GM23248 (cell line): ENCODE measurements around the gene LRIG2. TPM values are rescaled to one million over a fixed set of nuclear protein-coding genes. Genes with fewer than 3 reads are reported as not detected.

ENCODE experiments used
- DNase-seq: peaks from one replicate; pipeline ENCODE4 v3.0.0-alpha.2; 2015
- H2AFZ ChIP-seq: fragments of 200-600 bp; sonication (generic); 2 replicates; pipeline ENCODE4 v1.6.1; 2016; ENCODE audit warnings: antibody characterized with exemption
- H3F3A ChIP-seq: fragments of 200-600 bp; sonication (generic); 2 replicates; pipeline ENCODE4 v1.6.1; 2016; ENCODE audit warnings: mild to moderate bottlenecking, antibody characterized with exemption, mixed run types; ENCODE audit not compliant: insufficient read depth
- H3K27ac ChIP-seq: fragments of 200-600 bp; sonication (generic); 2 replicates; pipeline ENCODE4 v1.5.1; 2016; ENCODE audit warnings: mild to moderate bottlenecking
- H3K27me3 ChIP-seq: fragments of 200-600 bp; sonication (generic); replicated peaks from 2 replicates; pipeline ENCODE4 v1.6.1; 2016; ENCODE audit warnings: mild to moderate bottlenecking; ENCODE audit not compliant: insufficient read depth
- H3K36me3 ChIP-seq: fragments of 200-600 bp; sonication (generic); 2 replicates; pipeline ENCODE4 v1.6.1; 2016; ENCODE audit warnings: low read depth, mild to moderate bottlenecking
- H3K4me1 ChIP-seq: fragments of 200-600 bp; sonication (generic); 2 replicates; pipeline ENCODE4 v1.6.1; 2016; ENCODE audit warnings: mild to moderate bottlenecking; ENCODE audit not compliant: insufficient read depth
- H3K4me2 ChIP-seq: fragments of 200-600 bp; sonication (generic); one replicate; pipeline ENCODE4 v1.6.1; 2016; ENCODE audit warnings: mild to moderate bottlenecking; ENCODE audit not compliant: unreplicated experiment
- H3K4me3 ChIP-seq: fragments of 200-600 bp; sonication (generic); 2 replicates; pipeline ENCODE4 v1.5.1; 2016; ENCODE audit warnings: mild to moderate bottlenecking
- H3K79me2 ChIP-seq: fragments of 200-600 bp; sonication (generic); 2 replicates; pipeline ENCODE4 v1.6.1; 2016; ENCODE audit warnings: mild to moderate bottlenecking; ENCODE audit not compliant: insufficient read depth
- H3K9ac ChIP-seq: fragments of 200-600 bp; sonication (generic); 2 replicates; pipeline ENCODE4 v1.6.1; 2016; ENCODE audit warnings: mild to moderate bottlenecking
- H3K9me2 ChIP-seq: fragments of 200-600 bp; sonication (generic); 2 replicates; pipeline ENCODE4 v1.6.1; 2016; ENCODE audit warnings: mixed run types, mild to moderate bottlenecking, moderate library complexity; ENCODE audit not compliant: insufficient read depth
- H3K9me3 ChIP-seq: fragments of 200-600 bp; sonication (generic); one replicate; pipeline ENCODE4 v1.6.1; 2017; ENCODE audit warnings: low read depth
- H4K20me1 ChIP-seq: fragments of 200-600 bp; sonication (generic); 2 replicates; pipeline ENCODE4 v1.6.0; 2016; ENCODE audit not compliant: insufficient read depth
- EZH2 ChIP-seq: fragments of 200-600 bp; sonication (generic); IDR thresholded peaks from 2 replicates; pipeline ENCODE4 v1.6.1; 2018; ENCODE audit warnings: antibody characterized with exemption, mild to moderate bottlenecking; ENCODE audit not compliant: insufficient read depth, poor library complexity, severe bottlenecking
- EZH2phosphoT487 ChIP-seq: fragments of 200-600 bp; sonication (generic); IDR thresholded peaks from 2 replicates; pipeline ENCODE4 v1.6.1; 2018; ENCODE audit warnings: antibody characterized with exemption, moderate library complexity, mild to moderate bottlenecking, low read depth; ENCODE audit not compliant: insufficient read depth
- WGBS, 2 experiments: methylation state at CpG; one replicate each; pipeline ENCODE4 v1.1.6; 2015 to 2017; ENCODE audit warnings: low lambda C conversion rate in 2 of 2, low coverage in 1 of 2; ENCODE audit errors: missing lambda C conversion rate in 2 of 2; 5-methylcytosine and 5-hydroxymethylcytosine counted together
- in situ Hi-C: fragments of 300-500 bp; cut with MboI; formaldehyde crosslinking; loops from 2 replicates; pipeline ENCODE4 v1.15.0; 2020
- polyA plus RNA-seq: library from polyadenylated mRNA; unstranded; fragments of >200 nt; fragmentation: Nextera tagmentation; extraction: Ambion mirVana; gene quantifications from 2 replicates; pipeline ENCODE4 v1.2.1, GENCODE V29; 2016
- total RNA-seq: library from RNA; depleted of rRNA; stranded (reverse); fragments of >200 nt; shearing (Covaris generic); gene quantifications from 2 replicates; pipeline ENCODE4 v1.2.3, GENCODE V29; 2014

The LRIG2 gene
- total and polyA plus RNA-seq, 2 experiments from 2014 or later, result 4.1 to 6.3 TPM

DNA sequence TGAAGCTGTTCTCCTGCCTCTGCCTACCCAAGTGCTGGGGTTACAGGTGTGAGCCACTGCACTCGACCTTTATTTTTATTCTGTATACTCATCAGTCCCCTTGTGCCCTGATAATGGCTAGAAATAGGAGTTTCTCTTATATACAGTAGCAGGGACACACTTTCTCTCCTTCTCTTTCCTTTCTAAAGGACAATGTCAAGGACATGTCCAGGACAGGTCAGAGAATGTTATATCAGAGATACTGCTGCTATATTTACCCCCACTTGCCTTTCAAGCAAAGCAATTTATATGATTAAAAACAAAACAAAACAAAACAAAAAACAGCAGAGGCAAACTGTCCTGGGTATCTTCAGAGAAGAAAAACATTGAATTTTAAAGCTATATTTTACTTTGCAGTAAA lies 43.2 kb upstream of the LRIG2 start:
- Histone ChIP-seq H3K9ac (no peak overlapping the region), H3K27ac (no peak overlapping the region), H3K9me3 (no peaks in the 10 kb centered on the region), H2AFZ (no peak overlapping the region), H4K20me1 (no peaks in the 10 kb centered on the region), H3K9me2 (no peaks in the 10 kb centered on the region), H3K4me2 (no peak overlapping the region), H3F3A (no peaks in the 10 kb centered on the region), H3K79me2 (no peaks in the 10 kb centered on the region), H3K36me3 (no peaks in the 10 kb centered on the region), H3K4me3 (no peak overlapping the region), H3K4me1 (0 out of 2 replicates have a peak, but pooled peaks cover under 1% of the 10 kb centered on the region), H3K27me3 (no peaks in the 10 kb centered on the region)
- TF ChIP-seq EZH2phosphoT487 (no peak), EZH2 (no peak)
- WGBS, 2 experiments, result 67 to 83% methylated on average over 1 of the region's 1 CpG
- DNase-seq, result no peak
- in situ Hi-C loops, result no loop called here

DNA sequence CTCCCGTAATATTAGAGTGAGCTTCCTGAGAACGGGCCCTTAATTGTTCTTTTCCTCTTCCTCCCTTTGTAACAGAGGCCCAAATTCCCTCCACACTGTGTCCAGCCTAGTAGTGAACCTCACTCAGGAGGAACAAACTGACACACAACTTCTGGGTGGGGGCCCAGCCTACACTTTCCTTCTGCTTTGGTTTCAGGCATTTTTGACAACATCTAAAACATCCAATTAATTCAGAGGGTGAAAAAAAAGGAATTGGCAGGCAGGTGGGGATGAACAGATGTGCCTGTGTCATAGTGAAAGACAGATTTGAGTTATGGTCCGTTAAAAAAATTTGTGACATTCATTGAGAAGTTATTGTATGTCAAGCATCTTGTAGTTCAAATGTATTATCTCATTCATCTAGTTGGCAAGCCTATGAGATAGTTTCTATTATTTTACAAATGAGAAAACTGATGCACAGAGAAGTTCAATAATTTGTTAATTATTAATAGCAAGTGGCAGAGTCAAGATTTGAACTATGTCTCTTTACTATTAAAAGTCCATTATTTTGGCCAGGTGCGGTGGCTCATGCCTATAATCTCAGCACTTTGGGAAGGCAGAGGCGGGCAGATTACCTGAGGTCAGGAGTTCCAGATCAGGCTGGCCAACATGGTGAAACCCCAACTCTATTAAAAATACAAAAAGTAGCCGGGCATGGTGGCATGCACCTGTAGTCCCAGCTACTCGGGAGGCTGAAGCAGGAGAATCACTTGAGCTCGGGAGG lies 41.6 kb upstream of the LRIG2 start:
- in situ Hi-C loops, result no loop called here

GRCh38 chr1:113035086-113035485 lies 37.9 kb upstream of the LRIG2 start:
- H3K9me3 ChIP-seq, result no peaks in the 10 kb centered on the region
- H3K27me3 ChIP-seq, result no peaks in the 10 kb centered on the region
- H3K79me2 ChIP-seq, result no peaks in the 10 kb centered on the region
- no peaks in the 10 kb centered on the region for H3F3A ChIP-seq
- H2AFZ ChIP-seq, result no peak overlapping the region
- no peaks in the 10 kb centered on the region for H3K9me2 ChIP-seq
- WGBS, 2 experiments, result 76 to 83% methylated on average over 5 of the region's 5 CpGs
- H3K4me1 ChIP-seq, result peaks cover 10% of the 10 kb centered on the region; the same call in 1 of the 2 replicates
- no peak overlapping the region for H3K4me2 ChIP-seq
- in situ Hi-C loops, result no loop called here
- H3K4me3 ChIP-seq, result no peak overlapping the region
- no peaks in the 10 kb centered on the region for H4K20me1 ChIP-seq
- H3K27ac ChIP-seq, result no peak overlapping the region
- H3K9ac ChIP-seq, result no peak overlapping the region
- no peaks in the 10 kb centered on the region for H3K36me3 ChIP-seq
- TF ChIP-seq EZH2phosphoT487 (no peak), EZH2 (no peak)
- peak; percentile 31 for DNase-seq

More for the DNA sequence above, 41.6 kb upstream of the LRIG2 start:
- Histone ChIP-seq H3K4me1 (0 out of 2 replicates have a peak, but pooled peaks cover 4% of the 10 kb centered on the region), H3K27me3 (no peaks in the 10 kb centered on the region), H3K9me2 (no peaks in the 10 kb centered on the region), H3K79me2 (no peaks in the 10 kb centered on the region), H3F3A (no peaks in the 10 kb centered on the region), H4K20me1 (no peaks in the 10 kb centered on the region), H3K27ac (no peak overlapping the region), H3K36me3 (no peaks in the 10 kb centered on the region), H3K4me3 (no peak overlapping the region), H3K9ac (no peak overlapping the region), H3K4me2 (no peak overlapping the region), H3K9me3 (no peaks in the 10 kb centered on the region), H2AFZ (no peak overlapping the region)
- TF ChIP-seq EZH2 (no peak), EZH2phosphoT487 (no peak)
- 93 to 95% methylated on average over 8 of the region's 8 CpGs for WGBS, 2 experiments
- DNase-seq, result no peak

DNA sequence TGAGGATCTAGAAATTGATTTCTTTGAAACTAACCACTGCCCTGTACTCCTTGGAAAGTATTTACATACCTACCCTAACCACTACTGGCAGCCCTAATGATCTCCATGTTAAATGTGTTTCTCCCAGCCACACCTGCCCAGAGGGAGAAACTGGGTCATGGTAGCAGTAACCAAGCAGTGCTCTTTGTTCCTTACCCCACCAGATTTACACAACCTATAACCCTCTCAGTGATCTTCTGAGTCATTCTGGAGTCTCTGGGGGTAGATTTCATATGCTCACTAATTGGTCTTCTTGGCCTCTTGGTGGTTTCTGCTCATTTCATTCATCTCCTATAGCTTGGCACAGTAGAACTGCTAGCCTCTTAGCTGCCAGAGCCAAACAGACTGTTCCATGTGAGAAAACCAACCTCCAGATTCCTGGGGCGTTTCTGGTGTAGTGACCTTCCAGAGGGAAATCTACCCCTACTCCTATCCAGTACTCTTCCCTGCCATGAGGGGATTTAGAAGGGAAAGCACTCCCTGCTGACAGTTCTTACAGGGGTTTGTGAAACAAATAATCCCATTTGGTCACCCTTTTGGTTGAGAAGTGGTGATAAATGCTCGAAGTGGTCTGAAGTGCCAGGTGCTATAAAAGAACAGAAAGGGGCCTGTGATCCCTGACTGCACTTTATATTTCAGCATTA lies 36.2 kb upstream of the LRIG2 start:
- H3K4me2 ChIP-seq, result no peak overlapping the region
- TF ChIP-seq EZH2 (no peak), EZH2phosphoT487 (no peak)
- H3K4me1 ChIP-seq, result peaks cover 15% of the 10 kb centered on the region
- H3K79me2 ChIP-seq, result no peaks in the 10 kb centered on the region
- in situ Hi-C loops, result no loop called here
- no peak overlapping the region for H3K27ac ChIP-seq
- peak; percentile 19 for DNase-seq
- WGBS, 2 experiments, result 40 to 43% methylated on average over 2 of the region's 2 CpGs
- H3K36me3 ChIP-seq, result no peaks in the 10 kb centered on the region
- peaks cover 10% of the 10 kb centered on the region for H3F3A ChIP-seq
- H3K9ac ChIP-seq, result no peak overlapping the region
- no peaks in the 10 kb centered on the region for H3K27me3 ChIP-seq
- no peak overlapping the region for H2AFZ ChIP-seq
- no peaks in the 10 kb centered on the region for H4K20me1 ChIP-seq
- no peak overlapping the region for H3K4me3 ChIP-seq
- H3K9me2 ChIP-seq, result no peaks in the 10 kb centered on the region
- H3K9me3 ChIP-seq, result no peaks in the 10 kb centered on the region
